Daoy (cell line): ENCODE results near the gene PPP3CA. TPM values are rescaled to one million over a fixed set of nuclear protein-coding genes. Genes with fewer than 3 reads are reported as not detected.
"Not testable (repeated sequence)": the region's sequence is repeated elsewhere in the genome, so short reads cannot be mapped to it uniquely, and the experiment has no call there.

ENCODE experiments used
- DNase-seq: peaks from one replicate; pipeline ENCODE4 v3.0.0-alpha.2; 2015; ENCODE audit warnings: low read depth
- total RNA-seq: library from RNA; depleted of rRNA; stranded (reverse); fragments of >200 nt; shearing (Covaris generic); gene quantifications from 2 replicates; pipeline ENCODE4 v1.2.3, GENCODE V29; 2014

PPP3CA gene
- total RNA-seq, 1 experiment from 2014 or later: 10.1 TPM

DNA sequence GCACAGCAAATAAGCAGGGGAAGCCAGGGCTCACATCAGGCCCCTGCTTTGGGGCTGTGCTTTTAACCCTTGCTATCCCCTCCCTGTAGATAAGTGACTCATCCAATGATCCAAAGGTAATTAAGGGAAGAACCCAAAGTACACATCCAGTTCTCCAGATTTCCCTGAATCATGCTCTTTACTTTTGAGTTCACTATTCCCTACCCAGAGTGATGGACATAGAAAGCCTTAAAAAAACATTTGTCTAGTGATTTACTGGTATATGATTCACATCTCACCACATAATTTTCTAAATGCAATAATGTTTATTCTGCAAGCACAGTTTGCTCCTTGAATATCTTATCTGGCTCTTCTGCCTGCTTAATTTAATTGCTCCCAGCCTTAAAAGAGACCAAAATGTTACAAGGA lies 136.2 kb downstream of the PPP3CA start:
- peak; percentile 51 for DNase-seq

DNA sequence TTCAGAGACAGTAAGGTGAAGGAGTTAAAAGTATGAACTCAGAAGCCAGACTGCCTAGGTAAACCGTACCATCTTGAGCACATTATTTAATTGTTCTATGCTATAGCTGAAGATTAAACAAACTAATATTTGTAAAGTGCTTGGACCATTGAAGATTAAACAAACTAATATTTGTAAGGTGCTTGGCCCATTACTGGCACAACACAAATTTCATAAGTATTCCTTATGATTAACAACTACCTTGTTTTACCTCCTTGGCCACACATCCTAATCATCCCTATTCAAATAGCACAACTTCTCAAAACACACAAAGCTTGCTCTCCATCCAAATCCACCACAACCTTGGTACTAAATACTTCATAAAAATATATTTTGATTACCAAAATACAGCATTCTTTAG lies 137.0 kb downstream of the PPP3CA start:
- DNase-seq: no peak

GRCh38 chr4:101208171-101208570 lies 139.2 kb downstream of the PPP3CA start:
- no peak for DNase-seq

DNA sequence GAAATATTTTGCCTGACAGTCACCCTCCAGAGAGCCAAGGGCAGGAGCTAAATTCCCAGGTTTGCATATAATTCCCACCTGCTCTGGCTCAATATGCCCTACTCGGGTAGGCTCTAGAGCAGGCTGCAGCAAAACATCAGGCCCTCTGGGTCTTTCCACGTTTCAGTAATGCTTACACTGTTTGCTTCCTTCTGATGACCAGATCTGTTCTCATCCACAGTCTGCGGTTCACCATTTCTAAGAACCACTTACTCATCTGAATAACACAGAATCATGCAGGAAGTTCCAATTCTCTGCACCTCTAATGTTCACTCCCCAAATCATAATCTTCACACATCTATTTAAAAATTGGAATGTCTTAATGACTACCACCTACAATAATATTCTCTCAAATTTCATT lies 141.4 kb downstream of the PPP3CA start:
- DNase-seq: peak; percentile 44

DNA sequence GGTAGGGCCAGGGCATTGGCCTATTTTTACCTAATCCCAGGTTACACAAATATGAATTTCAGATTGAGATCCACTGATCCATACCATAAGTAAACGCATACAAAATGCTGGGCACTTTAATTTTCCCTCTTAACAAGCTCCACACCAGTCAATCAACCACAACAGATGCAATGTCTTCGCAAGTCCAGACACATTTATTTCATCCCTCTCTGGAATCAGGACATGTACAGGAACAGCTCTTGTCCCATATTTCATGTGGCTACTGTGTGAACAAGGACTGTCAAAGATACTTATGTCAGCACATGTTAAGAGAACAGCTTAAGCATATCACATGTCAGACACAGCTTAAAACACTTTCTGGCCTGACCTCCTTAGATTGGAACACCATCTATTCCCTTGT lies 145.9 kb downstream of the PPP3CA start:
- DNase-seq: no peak

DNA sequence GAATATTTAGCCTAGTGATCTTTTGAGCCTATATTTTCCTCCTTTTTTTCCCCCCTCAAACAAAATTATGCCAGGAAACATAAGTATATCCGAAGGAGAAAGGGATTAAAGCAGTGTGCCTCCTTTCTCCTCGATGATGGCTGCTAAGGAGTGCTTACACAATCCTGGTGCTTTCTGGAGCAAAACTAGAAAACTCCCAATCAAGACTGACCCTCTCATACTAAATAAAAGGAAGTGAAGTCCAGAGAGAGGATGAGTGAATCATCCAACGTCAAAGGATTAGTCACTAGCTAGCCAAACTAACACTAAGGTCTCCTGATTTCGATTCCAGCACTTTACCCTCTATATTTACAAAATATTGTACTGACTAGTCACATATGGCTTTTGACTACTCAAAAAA lies 146.8 kb downstream of the PPP3CA start:
- peak; percentile 56 for DNase-seq

DNA sequence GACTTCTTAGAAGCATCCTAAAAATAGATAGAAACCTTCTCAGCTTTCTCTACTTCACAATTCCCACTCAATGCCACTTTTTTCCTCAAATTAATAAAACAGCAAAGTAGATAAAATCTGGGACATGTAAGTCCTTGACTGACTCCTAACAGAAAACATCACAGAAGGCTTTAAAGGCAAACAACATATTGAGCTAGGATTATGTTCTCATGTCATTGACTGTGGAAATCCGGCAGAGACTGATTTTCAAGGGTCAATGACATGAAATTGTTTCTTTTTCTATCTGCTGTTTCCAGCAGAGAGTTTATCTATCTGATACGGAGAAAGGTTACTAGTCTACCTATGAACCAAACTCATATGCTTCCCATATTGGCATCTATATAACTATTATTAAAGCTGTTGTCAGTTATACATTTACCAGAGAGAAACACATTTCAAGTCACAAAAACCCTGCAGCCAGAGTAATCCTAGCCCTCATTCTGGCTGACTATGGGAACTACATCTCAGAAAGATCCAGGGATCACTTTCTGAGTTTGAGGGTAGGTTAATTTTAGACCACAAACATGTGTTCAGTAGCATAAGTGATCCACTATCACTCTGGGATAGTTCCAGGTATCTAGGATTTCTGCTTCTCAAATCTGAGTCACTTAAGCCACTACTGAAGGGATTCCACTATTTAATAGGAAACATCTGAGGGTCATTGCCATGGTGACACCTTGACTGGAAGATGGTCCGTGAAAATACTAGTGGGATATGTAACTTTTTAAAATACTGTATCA lies 147.6 kb downstream of the PPP3CA start:
- no peak for DNase-seq

DNA sequence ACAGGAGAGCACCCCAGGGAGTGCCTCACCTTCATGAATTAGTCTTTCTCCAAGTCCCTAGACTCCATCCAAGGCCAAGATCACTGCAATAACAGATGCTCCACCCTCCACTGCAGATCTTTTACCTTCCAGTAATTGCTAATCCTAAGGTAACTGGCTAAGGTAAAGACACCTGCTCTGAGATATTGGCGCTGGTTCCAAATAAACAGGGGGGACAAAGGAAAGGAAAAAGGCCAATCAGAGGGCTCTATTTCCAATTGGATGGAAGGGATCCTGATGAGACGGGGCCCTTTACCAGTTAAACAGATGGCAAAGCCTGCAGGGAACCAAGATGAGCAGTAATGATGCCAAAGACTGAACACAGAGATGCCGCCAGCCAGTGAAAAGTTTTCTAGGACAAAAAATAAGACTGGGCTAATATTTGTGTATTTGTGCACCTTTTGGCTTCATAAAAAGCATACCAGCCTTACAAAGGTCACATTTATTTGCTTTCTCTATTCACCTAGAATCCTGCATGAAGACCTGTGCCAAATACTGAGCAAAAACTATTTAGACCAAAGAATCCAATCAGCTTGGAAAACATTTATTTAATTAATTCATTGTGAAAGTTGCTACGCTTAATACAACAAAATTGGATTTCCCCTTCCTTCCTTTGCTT lies 148.5 kb downstream of the PPP3CA start:
- DNase-seq: no peak

- no peak for DNase-seq
Measured at GRCh38 chr4:101197350-101197749, 150.0 kb downstream of the PPP3CA start.

GRCh38 chr4:101192244-101192643 lies 155.1 kb downstream of the PPP3CA start:
- no peak for DNase-seq

DNA sequence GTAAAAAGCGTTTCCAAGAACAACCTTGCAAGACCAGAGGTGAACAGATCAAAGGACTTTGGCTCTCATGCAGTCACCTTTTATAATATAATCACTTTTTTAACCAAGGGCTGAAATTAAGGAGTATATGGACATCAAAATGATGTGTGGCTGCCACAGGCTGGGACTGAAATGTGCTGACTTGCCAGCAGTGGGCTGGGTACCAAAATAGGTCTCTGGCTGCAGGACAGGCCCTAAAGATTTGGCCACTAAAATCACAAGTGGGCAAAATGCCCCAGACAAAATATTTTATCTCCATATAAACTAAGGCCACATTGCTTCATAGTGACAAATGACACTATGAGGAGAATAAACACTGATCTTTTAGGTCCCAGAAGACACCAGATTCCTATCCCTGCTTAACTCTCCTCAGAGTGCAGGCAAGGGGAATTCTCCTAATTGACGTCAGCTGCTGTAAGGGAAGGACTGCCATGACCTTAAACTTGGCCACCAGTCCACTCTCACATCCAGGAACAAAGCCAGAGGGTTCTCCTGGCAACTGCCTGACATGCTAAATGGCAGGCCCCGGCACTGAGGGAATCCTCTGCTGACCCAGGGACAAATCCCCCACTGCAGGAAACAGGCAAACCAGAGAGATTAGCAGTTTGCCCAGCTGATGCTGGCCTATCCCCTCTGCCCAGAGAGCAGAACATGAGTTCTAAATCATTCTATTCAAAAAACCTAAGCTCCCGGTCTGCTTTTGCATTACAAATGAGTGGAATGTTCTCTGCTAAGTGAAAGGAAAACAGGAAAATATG lies 155.8 kb downstream of the PPP3CA start:
- no peak for DNase-seq

DNA sequence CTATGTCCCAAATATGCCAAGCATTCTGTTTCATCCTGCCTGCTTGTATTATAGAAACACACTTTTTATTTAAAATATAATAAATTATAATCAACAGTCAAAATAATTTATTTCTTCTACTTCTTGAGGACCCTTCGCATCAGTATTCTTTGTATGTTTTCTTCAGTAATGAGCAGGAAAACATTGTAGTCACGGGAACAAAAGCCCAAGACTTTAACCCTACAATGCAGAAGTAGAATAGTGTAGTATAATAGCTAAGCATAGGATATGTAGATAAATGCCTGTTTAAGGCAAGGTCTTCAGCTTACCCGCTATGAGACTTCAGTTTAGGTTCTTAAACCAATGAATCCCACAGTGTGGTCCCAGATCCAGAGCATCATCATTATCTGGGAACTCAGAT lies 156.6 kb downstream of the PPP3CA start:
- DNase-seq: no peak

- no peak for DNase-seq
Measured at GRCh38 chr4:101188906-101189305, 158.4 kb downstream of the PPP3CA start.

DNA sequence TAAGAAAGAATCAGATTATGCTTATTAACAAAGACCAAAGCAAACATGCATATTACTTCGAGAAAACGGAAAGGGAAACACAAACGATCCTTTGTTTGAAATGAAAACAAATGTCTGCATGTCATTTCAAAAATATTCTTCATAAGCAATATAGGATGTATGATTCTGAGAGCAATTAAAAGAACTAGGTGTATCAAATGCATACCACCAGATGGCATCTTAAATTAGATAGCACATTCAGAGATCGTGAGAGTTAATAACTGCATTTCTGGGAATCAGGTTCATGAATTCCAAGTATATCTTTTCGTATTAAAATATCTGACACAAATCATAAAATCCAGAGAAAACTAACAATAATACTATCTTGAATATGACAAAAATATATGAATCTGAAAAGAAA lies 159.5 kb downstream of the PPP3CA start:
- DNase-seq: no peak

DNA sequence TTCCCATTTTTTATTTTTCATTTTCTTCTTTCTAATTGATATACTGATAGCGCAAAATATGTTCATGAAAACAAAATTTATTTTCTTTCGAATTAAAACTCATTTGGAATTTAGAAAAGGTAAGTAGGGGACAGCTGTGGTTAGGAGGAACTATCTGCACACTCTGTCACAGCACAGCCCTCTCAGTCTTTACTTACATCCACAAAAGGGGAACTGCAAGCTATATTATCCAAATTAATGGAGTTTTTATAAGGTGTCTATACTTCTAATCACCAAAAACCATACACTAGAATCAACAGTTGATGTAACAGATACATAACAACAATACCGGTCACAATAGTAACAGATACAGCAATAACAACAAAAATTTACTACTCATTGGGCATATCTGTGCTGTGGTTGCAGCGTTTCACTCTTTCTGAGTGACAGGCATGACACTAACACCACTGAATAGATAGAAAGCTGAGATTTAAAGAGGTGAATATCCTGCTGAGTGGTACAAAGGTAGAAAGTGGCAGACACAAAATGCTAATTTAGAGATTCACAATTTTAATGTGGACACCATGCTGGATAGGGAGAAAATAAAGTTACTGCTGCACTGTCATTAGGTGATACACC lies 160.7 kb downstream of the PPP3CA start:
- no peak for DNase-seq

- DNase-seq: no peak
Measured at GRCh38 chr4:101184668-101185067, 162.7 kb downstream of the PPP3CA start.

GRCh38 chr4:101183666-101184373 lies 163.5 kb downstream of the PPP3CA start:
- DNase-seq: no peak

DNA sequence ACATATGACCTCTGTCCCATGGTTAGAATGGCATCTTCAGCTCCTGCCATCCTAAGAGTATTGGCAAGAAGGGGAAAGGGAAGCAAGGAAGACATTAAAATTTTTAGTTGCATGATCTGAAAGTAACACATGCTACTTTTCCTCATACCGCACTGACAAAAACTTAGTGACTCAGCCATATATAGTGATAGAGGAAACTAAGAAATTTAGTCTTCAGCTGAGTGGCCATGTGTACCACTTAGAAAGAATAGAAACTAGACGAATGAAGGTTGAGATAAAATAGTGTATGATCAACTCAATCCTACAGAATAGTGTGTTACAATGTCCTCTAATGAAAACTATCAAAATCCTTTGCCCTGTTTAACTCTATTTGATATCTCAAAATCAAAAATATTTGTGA lies 164.1 kb downstream of the PPP3CA start:
- no peak for DNase-seq

GRCh38 chr4:101182688-101183087 lies 164.6 kb downstream of the PPP3CA start:
- not testable (repeated sequence) for DNase-seq

DNA sequence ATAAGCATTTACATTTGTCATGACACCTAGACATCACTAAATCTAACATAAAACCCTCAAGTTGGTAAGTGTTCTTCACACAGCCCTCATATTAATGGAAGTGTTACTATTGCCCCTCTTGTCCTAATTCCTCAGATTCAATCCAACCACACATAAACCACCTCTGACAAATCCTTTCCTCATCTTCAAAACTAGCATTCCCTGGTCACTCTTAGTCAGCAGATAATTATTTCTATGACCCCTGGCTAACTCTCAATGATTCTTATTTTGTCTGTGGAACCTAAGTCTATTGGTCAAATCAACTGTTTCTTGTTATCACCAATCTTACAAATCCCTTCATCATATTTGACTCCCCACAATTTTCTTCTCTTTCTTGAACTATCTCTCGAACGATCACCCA lies 168.6 kb downstream of the PPP3CA start:
- no peak for DNase-seq

GRCh38 chr4:101177154-101177553 lies 170.2 kb downstream of the PPP3CA start:
- no peak for DNase-seq
